Heart right ventricle (tissue), 16 donors: Measurements from ENCODE around the gene MEDAG. TPM values are rescaled to one million over a fixed set of nuclear protein-coding genes. Genes with fewer than 3 reads are reported as not detected.

Experiments used
- ATAC-seq, 8 donors: fragments of 200-7000 bp; cut with Tn5 transposase; one replicate each; pipeline ENCODE4 v1.9.1; 2020; ENCODE audit warnings: mild to moderate bottlenecking in 8 of 8, moderate library complexity in 8 of 8, moderate number of reproducible peaks in 1 of 8
- DNase-seq, 2 donors: peaks; one replicate each; pipeline ENCODE4 v3.0.0-alpha.2; 2020
- H3K27ac ChIP-seq, 10 donors: fragments of 200-600 bp; sonication (generic) in 2 of 10; one replicate each; pipeline versions ENCODE4 v1.5.0 to v1.8.0; 2020 to 2022; ENCODE audit warnings: mild to moderate bottlenecking in 3 of 10
- H3K27me3 ChIP-seq, 7 donors: fragments of 200-600 bp; one replicate each; pipeline ENCODE4 v1.8.0; 2021 to 2022; ENCODE audit warnings: mild to moderate bottlenecking in 2 of 7
- H3K36me3 ChIP-seq, 9 donors: fragments of 200-600 bp; sonication (generic) in 1 of 9; one replicate each; pipeline versions ENCODE4 v1.5.0 to v1.8.0; 2020 to 2022; ENCODE audit warnings: mild to moderate bottlenecking in 2 of 9
- H3K4me1 ChIP-seq, 9 donors: fragments of 200-600 bp; sonication (generic) in 1 of 9; one replicate each; pipeline versions ENCODE4 v1.5.0 to v1.8.0; 2020 to 2022; ENCODE audit warnings: mild to moderate bottlenecking in 4 of 9
- H3K4me3 ChIP-seq, 10 donors: fragments of 200-600 bp; sonication (generic) in 2 of 10; one replicate each; pipeline versions ENCODE4 v1.5.0 to v1.8.0; 2020 to 2022; ENCODE audit warnings: mild to moderate bottlenecking in 7 of 10, moderate library complexity in 2 of 10
- H3K9me3 ChIP-seq, 11 donors: fragments of 200-600 bp in 10 of 11; sonication (generic) in 2 of 11; one replicate each; pipeline versions ENCODE4 v1.5.0 to v1.8.0; 2013 to 2022; ENCODE audit warnings: mild to moderate bottlenecking in 2 of 11, control low read depth in 1 of 11, moderate library complexity in 1 of 11
- WGBS, 2 donors: extraction: QIAGEN DNeasy Blood & Tissue Kit; methylation state at CpG; one replicate each; pipeline ENCODE4 v1.1.7; 2013; ENCODE audit warnings: inconsistent platforms in 1 of 2; 5-methylcytosine and 5-hydroxymethylcytosine counted together
- intact Hi-C, 10 donors: fragments of 100-400 bp; cut with DNase I; formaldehyde crosslinking; loops; one replicate each; pipeline versions ENCODE4 v1.11.1 to v1.14.2; 2022
- polyA plus RNA-seq, 2 donors: library from polyadenylated mRNA; stranded (reverse); fragments of 200-250 nt; gene quantifications; one replicate each; pipeline ENCODE4 v1.2.3, GENCODE V29; 2013
- total RNA-seq, 10 donors: library from RNA; stranded (reverse); fragmentation: NEBNext Ultra II Directional in 3 of 10; extraction: Animal tissue kit (Norgen Biotek cat#: 25700) in 3 of 10; gene quantifications; one replicate each; pipeline versions ENCODE4 v1.2.1 to v1.2.4, GENCODE V29; 2021 to 2023
- TF ChIP-seq, protein P1 (sequence below), 9 donors: fragments of 200-600 bp; sonication (generic) in 2 of 9; IDR thresholded peaks; one replicate each; pipeline versions ENCODE4 v1.5.0 to v1.8.0; 2021 to 2022; ENCODE audit warnings: antibody characterized with exemption in 9 of 9, mild to moderate bottlenecking in 5 of 9, moderate library complexity in 1 of 9
- donor health status: Arrhythmogenic right ventricular cardiomyopathy.
- donor health status: ischemic (EF 13 %, LVEDD 7.1; RV severe dilation, severe dysfunction).
- donor health status: healthy with polysubstance abuse.
- donor health status: DM: no; HTN: yes; CAD: no.
- donor health status: DM: no; HTN: no; CAD: no.
- donor health status: ischemic (EF 25% LVEDD 6.9; RV normal size, moderate dysfunction).
- donor health status: ischemic (EF 25% LVEDD 5.7; RV mildly dilated, moderate dysfunction).
- donor health status: healthy.
- donor health status: DM: yes; HTN: yes; CAD: no.
- donor health status: Ischemic cardiomyopathy.
- donor health status: ischemic (EF 35%, LVEDD 5.7; RV mildly dilated, moderate dysfunction).
- donor health status: nonischemic (EF 11% LVEDD 7.7; RV severe dilation, severe dysfunction).
- donor health status: DM: yes; HTN: yes; CAD: no.
- donor health status: PGD.
- donor health status: ischemic (EF 29% LVEDD 5.4; RV normal size, mild dysfunction).
- donor health status: nonischemic (EF 23%, LVEDD 6.1; RV moderate dilation, normal function).

Gene MEDAG
- total and polyA plus RNA-seq, 12 donors, result 3.2 to 22.1 (median 5.5) TPM

DNA sequence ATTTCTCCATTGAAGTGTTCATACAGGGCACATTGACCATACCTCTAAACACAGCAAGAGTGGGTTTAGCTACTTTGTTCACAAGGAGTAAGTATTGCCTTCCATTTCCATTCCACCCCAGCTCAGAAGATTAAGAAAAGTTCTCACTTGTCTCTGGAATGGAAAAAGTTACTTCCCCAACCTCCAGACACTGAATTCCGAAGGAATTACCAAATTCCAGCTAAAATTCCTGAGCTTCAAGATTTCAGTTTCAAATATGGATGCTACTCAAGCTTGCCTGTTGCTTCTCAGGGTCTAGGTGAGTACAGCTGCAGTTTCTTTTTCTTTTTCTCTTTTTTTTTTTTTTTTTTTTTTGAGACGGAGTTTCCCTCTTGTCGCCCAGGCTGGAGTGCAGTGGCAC, 60.0 kb downstream of the MEDAG start:
- TF ChIP-seq, protein P1, sequence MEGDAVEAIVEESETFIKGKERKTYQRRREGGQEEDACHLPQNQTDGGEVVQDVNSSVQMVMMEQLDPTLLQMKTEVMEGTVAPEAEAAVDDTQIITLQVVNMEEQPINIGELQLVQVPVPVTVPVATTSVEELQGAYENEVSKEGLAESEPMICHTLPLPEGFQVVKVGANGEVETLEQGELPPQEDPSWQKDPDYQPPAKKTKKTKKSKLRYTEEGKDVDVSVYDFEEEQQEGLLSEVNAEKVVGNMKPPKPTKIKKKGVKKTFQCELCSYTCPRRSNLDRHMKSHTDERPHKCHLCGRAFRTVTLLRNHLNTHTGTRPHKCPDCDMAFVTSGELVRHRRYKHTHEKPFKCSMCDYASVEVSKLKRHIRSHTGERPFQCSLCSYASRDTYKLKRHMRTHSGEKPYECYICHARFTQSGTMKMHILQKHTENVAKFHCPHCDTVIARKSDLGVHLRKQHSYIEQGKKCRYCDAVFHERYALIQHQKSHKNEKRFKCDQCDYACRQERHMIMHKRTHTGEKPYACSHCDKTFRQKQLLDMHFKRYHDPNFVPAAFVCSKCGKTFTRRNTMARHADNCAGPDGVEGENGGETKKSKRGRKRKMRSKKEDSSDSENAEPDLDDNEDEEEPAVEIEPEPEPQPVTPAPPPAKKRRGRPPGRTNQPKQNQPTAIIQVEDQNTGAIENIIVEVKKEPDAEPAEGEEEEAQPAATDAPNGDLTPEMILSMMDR (IDR thresholded peaks at IDR 0.05), result no peak
- H3K4me3 ChIP-seq, result no peak overlapping the region
- no peaks in the 10 kb centered on the region for H3K36me3 ChIP-seq
- H3K4me1 ChIP-seq, result no peaks in the 10 kb centered on the region
- H3K9me3 ChIP-seq, result no peaks in the 10 kb centered on the region
- DNase-seq, result no peak
- no peak for ATAC-seq
- no peak overlapping the region for H3K27ac ChIP-seq
- peaks cover 0 to 40% (median 11%) of the 10 kb centered on the region in 7 donors for H3K27me3 ChIP-seq
- WGBS, 2 donors, result 68 to 74% methylated on average over 1 to 3 of the region's 3 CpGs
- intact Hi-C loops, result no loop called here

DNA sequence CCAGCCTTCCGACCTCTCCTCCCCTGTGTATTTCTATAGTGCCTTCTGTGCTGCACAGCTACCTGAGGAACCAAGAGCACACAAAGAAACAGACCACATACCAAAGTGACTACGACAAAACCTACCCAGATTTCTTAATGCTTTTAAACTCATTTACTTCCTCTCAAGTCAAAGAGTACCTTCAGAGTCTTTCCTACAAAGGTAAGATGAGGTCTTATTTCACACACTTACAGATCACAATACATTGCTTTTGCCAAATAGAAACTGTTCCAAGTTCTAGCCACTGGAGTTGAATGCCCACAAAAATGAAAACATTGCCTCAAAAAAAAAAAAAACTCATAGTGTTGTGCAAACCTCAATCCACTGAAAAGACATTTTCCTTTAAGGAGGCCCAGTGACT, 62.8 kb downstream of the MEDAG start:
- Histone ChIP-seq H3K9me3 (no peaks in the 10 kb centered on the region), H3K36me3 (no peaks in the 10 kb centered on the region), H3K27ac (no peak overlapping the region), H3K27me3 (peaks cover 0 to 34% (median 11%) of the 10 kb centered on the region in 7 donors), H3K4me1 (no peaks in the 10 kb centered on the region), H3K4me3 (no peak overlapping the region)
- DNase-seq (no peak), ATAC-seq (no peak)
- 65 to 94% methylated on average over 2 of the region's 2 CpGs for WGBS, 2 donors
- intact Hi-C loops, result no loop called here
- TF ChIP-seq, protein P1 (IDR thresholded peaks at IDR 0.05), result no peak

DNA sequence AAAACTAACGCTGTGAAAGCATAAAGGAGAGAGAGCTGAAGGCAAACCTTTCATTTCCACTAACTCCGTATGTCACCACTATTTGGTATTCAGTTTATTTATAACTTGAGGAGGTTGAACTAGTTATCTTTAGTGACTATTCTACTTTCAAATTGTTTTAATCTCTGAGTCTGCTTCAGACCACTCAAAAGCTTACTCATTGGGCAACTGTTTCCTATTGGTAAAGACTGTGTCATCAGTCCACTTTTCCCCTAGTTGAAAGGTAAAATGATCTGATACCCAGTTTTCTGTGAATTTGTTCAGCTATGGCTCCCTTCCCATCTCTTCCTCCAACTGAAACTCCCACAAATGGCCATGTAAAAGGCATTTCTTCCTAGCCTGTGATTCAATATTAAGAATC, 65.5 kb downstream of the MEDAG start:
- Histone ChIP-seq H3K4me3 (no peak overlapping the region), H3K4me1 (no peaks in the 10 kb centered on the region), H3K27ac (no peak overlapping the region), H3K27me3 (peaks cover 0 to 20% (median 6%) of the 10 kb centered on the region in 7 donors), H3K36me3 (no peaks in the 10 kb centered on the region), H3K9me3 (no peaks in the 10 kb centered on the region)
- intact Hi-C loops, result no loop called here
- TF ChIP-seq, protein P1 (IDR thresholded peaks at IDR 0.05), result no peak
- no peak for ATAC-seq
- 59 to 61% methylated on average over 2 of the region's 2 CpGs for WGBS, 2 donors
- DNase-seq, result no peak

DNA sequence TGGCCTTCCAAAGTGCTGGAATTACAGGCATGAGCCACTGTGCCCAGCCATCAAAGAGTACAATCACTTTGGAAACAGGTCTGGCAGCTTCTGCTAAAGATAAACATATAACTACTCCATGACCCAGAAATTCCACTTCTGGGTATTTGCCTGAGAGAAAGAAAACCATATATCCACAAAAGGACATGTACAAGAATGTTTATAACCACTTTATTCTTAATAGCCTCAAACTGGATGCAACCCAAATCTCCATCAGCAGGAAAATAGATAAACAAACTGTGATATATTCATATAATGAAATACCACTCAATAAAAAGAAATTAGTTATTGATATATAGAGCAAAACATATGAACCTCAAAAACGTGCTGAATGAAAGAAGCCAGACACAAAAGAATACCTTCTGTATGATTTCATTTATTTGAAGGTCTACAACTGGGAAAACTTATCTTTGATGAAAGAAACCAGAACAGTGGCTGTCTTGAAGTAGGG, 66.9 kb downstream of the MEDAG start:
- DNase-seq (no peak), ATAC-seq (no peak)
- 0 to 14% methylated on average over 1 of the region's 1 CpG for WGBS, 2 donors
- peaks cover 0 to 11% (median 3%) of the 10 kb centered on the region in 7 donors for H3K27me3 ChIP-seq
- H3K36me3 ChIP-seq, result no peaks in the 10 kb centered on the region
- H3K4me1 ChIP-seq, result peaks cover 0 to 6% (median 0%) of the 10 kb centered on the region in 9 donors
- H3K9me3 ChIP-seq, result no peaks in the 10 kb centered on the region
- H3K27ac ChIP-seq, result no peak overlapping the region
- TF ChIP-seq, protein P1 (IDR thresholded peaks at IDR 0.05), result no peak
- intact Hi-C loops, result no loop called here
- H3K4me3 ChIP-seq, result no peak overlapping the region
